Measurements from ENCODE around the gene NEUROD2. TPM values are rescaled to one million over a fixed set of nuclear protein-coding genes. Genes with fewer than 3 reads are reported as not detected.

The NEUROD2 gene
- polyA plus RNA-seq, 1 donor from 2014 or later: not detected

DNA sequence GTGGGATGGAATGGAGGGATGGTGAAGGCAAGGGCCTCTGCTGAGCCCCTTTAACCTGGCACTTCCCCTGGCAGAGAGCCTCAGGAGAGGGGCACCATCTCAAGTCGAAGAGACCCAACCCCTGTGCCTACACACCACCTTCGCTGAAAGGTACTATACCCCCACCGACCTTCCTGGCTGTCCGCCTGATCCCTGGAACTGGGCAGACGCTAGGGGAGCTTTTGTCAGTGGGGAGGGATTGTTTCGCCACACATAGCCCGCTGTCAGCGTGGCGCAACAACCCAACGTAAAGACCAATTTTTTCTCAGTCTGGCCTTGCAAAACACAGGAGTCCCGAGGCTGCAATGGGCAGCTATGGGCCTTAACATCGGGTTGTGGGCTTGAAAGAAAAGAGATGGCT lies 22.2 kb upstream of the NEUROD2 start:
- H3K9me3 ChIP-seq (ENCODE audit: low read length): no peaks in the 10 kb centered on the region
- H4K20me1 ChIP-seq (ENCODE audit: insufficient read depth): no peaks in the 10 kb centered on the region
- no peak overlapping the region for H3K4me2 ChIP-seq (ENCODE audit: low read length)
- H2AFZ ChIP-seq (ENCODE audit: low read depth, low read length): no peak overlapping the region
- no peaks in the 10 kb centered on the region for H3F3A ChIP-seq (ENCODE audit: insufficient read depth, low read length, poor library complexity, severe bottlenecking)
- TF ChIP-seq SMC3 (conservative IDR thresholded peaks at IDR 0.05; ENCODE audit: poor library complexity) (no peak), EP300 (conservative IDR thresholded peaks at IDR 0.05; ENCODE audit: poor library complexity, severe bottlenecking) (no peak), EZH2 (IDR thresholded peaks at IDR 0.05; ENCODE audit: borderline replicate concordance, insufficient read depth, low read length, poor library complexity, severe bottlenecking) (no peak), RAD21 (conservative IDR thresholded peaks at IDR 0.05) (no peak), POLR2AphosphoS5 (IDR thresholded peaks at IDR 0.05) (no peak), TAF1 (IDR thresholded peaks at IDR 0.05; ENCODE audit: low read depth) (no peak), MXI1 (conservative IDR thresholded peaks at IDR 0.05; ENCODE audit: poor library complexity, severe bottlenecking) (no peak)
- TF ChIP-seq, protein P1, sequence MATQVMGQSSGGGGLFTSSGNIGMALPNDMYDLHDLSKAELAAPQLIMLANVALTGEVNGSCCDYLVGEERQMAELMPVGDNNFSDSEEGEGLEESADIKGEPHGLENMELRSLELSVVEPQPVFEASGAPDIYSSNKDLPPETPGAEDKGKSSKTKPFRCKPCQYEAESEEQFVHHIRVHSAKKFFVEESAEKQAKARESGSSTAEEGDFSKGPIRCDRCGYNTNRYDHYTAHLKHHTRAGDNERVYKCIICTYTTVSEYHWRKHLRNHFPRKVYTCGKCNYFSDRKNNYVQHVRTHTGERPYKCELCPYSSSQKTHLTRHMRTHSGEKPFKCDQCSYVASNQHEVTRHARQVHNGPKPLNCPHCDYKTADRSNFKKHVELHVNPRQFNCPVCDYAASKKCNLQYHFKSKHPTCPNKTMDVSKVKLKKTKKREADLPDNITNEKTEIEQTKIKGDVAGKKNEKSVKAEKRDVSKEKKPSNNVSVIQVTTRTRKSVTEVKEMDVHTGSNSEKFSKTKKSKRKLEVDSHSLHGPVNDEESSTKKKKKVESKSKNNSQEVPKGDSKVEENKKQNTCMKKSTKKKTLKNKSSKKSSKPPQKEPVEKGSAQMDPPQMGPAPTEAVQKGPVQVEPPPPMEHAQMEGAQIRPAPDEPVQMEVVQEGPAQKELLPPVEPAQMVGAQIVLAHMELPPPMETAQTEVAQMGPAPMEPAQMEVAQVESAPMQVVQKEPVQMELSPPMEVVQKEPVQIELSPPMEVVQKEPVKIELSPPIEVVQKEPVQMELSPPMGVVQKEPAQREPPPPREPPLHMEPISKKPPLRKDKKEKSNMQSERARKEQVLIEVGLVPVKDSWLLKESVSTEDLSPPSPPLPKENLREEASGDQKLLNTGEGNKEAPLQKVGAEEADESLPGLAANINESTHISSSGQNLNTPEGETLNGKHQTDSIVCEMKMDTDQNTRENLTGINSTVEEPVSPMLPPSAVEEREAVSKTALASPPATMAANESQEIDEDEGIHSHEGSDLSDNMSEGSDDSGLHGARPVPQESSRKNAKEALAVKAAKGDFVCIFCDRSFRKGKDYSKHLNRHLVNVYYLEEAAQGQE (IDR thresholded peaks at IDR 0.05; ENCODE audit: borderline replicate concordance): no peak
- H3K9ac ChIP-seq (ENCODE audit: low read length): no peak overlapping the region
- no peaks in the 10 kb centered on the region for H3K79me2 ChIP-seq (replicated peaks; ENCODE audit: insufficient read depth, low read length)
- no peaks in the 10 kb centered on the region for H3K9me2 ChIP-seq (ENCODE audit: insufficient read depth, low read length)
- H3K27me3 ChIP-seq (ENCODE audit: insufficient read depth, low read depth, low read length): peaks cover 43% of the 10 kb centered on the region
- H3K27ac ChIP-seq (ENCODE audit: low read length): no peak overlapping the region
- H3K4me3 ChIP-seq (ENCODE audit: low read length): no peak overlapping the region
- H3K36me3 ChIP-seq (ENCODE audit: insufficient read depth, low read length): no peaks in the 10 kb centered on the region

DNA sequence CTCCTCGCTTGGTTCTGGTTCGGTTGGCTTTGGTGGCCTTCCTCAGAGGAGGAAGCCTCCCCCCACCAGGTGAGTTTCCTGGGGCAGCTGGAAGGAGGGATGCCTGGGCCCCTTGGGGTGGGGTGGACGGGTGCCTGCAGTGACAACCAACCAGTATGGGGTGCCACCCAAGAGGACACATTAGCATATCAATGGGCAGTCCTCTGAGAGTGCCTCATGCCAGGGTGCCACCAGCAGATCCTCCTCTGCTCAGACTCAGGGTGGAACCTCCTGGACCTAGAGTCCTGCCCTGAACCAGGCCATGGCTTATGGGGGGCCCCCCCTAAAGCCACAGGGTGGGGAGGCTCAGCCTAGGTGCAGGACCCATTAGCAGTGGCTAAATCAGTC lies 21.8 kb upstream of the NEUROD2 start:
- Histone ChIP-seq H3K27ac (ENCODE audit: low read length) (no peak overlapping the region), H3K36me3 (ENCODE audit: insufficient read depth, low read length) (no peaks in the 10 kb centered on the region), H3K9me2 (ENCODE audit: insufficient read depth, low read length) (no peaks in the 10 kb centered on the region), H3K9me3 (ENCODE audit: low read length) (no peaks in the 10 kb centered on the region), H3F3A (ENCODE audit: insufficient read depth, low read length, poor library complexity, severe bottlenecking) (no peaks in the 10 kb centered on the region), H4K20me1 (ENCODE audit: insufficient read depth) (no peaks in the 10 kb centered on the region), H3K4me2 (ENCODE audit: low read length) (no peak overlapping the region), H2AFZ (ENCODE audit: low read depth, low read length) (no peak overlapping the region), H3K79me2 (replicated peaks; ENCODE audit: insufficient read depth, low read length) (no peaks in the 10 kb centered on the region), H3K4me3 (ENCODE audit: low read length) (no peak overlapping the region), H3K27me3 (ENCODE audit: insufficient read depth, low read depth, low read length) (peaks cover 47% of the 10 kb centered on the region), H3K9ac (ENCODE audit: low read length) (no peak overlapping the region)
- TF ChIP-seq EZH2 (IDR thresholded peaks at IDR 0.05; ENCODE audit: borderline replicate concordance, insufficient read depth, low read length, poor library complexity, severe bottlenecking) (no peak), TAF1 (IDR thresholded peaks at IDR 0.05; ENCODE audit: low read depth) (no peak)

DNA sequence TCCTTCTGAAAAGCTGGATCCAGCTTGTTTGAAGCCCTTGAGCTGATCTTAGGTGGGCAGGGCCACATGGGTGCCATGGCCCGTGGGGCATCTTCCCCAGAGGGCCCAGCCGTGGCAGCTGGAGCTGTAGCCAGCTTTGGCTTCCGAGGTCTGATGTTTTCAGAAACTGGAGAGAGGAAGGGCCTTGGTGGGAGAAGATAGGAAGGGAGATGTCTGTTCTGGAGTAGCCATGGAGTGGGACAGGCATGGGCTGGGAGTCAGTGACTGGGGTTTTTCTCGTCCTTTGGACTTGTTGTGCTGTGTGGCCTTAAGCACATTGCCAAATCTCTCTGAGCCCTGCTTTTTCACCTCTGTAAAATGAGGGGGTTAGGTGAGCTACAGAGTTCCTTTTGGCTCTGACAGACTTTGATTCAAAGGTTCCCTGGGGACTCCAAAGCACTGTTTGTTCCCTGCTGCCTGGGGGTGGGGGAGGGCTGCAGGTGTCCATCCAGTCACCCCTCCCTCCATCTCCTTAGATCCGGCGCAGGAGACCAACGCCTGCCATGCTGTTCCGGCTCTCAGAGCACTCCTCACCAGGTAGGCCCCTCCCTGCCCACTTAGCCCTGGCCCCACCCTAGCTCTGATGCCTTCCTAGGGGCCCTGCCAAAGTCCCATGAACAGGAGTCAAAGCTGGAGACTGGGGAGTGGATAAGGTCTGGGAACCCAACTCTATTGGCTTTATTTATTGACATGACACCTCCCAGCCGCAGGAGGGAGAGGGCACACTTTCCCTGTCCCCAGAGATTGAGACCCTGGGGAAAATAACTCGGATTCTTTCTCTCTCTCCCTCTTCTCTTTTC lies 21.2 kb upstream of the NEUROD2 start:
- TF ChIP-seq TAF1 (IDR thresholded peaks at IDR 0.05; ENCODE audit: low read depth): no peak
- Histone ChIP-seq H3K4me2 (ENCODE audit: low read length) (no peak overlapping the region), H3K36me3 (ENCODE audit: insufficient read depth, low read length) (no peaks in the 10 kb centered on the region), H3F3A (ENCODE audit: insufficient read depth, low read length, poor library complexity, severe bottlenecking) (no peaks in the 10 kb centered on the region), H2AFZ (ENCODE audit: low read depth, low read length) (no peak overlapping the region), H3K27me3 (ENCODE audit: insufficient read depth, low read depth, low read length) (peaks cover 48% of the 10 kb centered on the region), H3K9ac (ENCODE audit: low read length) (no peak overlapping the region), H3K27ac (ENCODE audit: low read length) (no peak overlapping the region), H3K4me3 (ENCODE audit: low read length) (no peak overlapping the region), H3K9me3 (ENCODE audit: low read length) (no peaks in the 10 kb centered on the region), H4K20me1 (ENCODE audit: insufficient read depth) (no peaks in the 10 kb centered on the region), H3K9me2 (ENCODE audit: insufficient read depth, low read length) (no peaks in the 10 kb centered on the region), H3K79me2 (replicated peaks; ENCODE audit: insufficient read depth, low read length) (no peaks in the 10 kb centered on the region)

All from neural cell (in vitro differentiated cells).